Myocyte (in vitro differentiated cells): Measurements from ENCODE around the gene DDX17. TPM values are rescaled to one million over a fixed set of nuclear protein-coding genes. Genes with fewer than 3 reads are reported as not detected.

Experiments
- DNase-seq: peaks from one replicate; pipeline ENCODE4 v3.0.0-alpha.2; 2012; ENCODE audit warnings: low read depth
- total RNA-seq: library from RNA; depleted of rRNA; stranded (reverse); fragments of >200 nt; gene quantifications from 2 replicates; pipeline ENCODE4 v1.2.3, GENCODE V29; 2014

DDX17 gene
- total RNA-seq, 1 donor from 2014 or later, result 559 TPM

DNA sequence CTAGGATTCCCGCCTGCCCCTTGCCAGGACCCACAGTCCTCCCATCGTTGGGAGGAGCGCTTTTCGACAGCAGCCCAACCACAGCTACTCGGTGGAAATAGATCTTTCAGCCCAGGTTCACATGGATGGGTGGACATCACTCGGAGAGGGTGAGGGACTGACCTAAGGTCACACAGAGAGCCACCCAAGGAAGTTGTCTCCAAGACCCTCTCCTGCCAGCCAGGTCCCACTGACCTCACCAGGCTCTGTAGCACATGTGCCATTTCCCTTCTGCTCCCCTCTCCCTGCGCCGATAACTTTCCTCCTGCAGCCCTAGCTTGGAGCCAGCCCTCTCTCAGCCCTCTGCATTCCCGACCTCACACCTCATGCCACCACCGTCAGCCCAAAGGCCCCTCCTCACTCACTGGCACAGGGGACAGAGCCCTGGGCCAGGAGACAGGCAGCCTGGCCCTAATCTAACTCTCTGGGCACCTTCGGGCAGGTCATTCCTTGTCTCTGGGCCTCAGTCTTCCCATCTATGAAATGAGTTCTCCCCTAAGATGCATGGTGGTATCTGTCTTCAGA, 55.8 kb downstream of the DDX17 start:
- DNase-seq, result no peak

DNA sequence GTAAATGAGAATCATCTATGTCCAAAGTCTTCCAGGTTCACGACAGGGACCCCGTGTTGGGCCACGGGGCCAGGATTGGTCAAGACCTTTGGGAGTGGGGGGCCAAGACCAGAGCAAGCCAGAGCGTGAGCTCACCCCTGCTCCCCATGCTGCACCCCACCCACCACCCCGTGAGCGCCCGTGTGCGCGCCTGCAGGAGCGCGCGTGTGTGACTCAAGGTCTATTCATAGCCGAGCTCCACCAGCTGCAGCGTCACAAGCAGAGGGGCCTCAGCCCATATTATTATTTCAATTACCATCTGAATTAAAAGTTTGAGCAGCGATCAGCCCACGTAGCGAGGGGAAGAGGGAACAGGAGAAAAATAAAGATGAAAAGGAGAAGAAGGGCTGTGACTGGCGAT, 56.3 kb downstream of the DDX17 start:
- no peak for DNase-seq

DNA sequence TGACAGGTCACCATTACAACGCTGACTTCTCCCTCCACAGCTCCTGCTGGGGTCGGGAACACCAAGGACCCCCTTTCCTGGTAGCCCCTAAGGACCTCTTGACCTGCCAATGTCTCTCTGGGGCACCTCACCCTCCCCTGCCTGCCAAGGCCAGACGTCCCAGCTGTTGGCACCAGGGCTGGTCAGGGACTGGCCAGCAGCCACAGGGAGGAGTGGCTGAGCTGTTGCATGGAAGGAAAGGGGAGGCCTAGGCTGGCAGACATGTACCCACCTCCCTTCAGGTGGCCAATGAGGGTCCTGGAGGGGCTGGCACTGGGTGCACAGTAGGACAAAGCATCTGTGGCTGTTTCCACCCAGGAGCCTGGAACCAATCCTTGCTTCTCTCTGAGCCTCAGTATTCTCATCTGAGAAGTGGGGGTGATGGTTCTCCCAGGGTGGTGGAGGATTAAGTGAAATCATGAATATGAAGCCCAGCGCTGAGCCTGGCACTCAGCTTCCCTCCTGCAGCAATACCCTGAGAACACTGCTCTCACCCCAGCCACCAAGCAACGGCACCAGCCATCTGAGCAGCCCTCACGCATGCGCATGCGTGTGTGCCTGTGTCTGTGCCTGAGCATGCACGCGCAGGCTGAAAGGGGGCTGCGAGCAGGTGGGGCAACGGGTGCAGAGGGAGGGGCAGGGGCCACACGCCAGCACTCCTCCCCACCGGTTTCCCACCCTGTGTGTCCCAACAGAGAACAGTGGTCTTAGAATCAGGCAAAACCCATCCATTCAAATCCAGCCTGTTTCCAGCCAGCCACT, 57.0 kb downstream of the DDX17 start:
- peak; percentile 55 for DNase-seq

DNA sequence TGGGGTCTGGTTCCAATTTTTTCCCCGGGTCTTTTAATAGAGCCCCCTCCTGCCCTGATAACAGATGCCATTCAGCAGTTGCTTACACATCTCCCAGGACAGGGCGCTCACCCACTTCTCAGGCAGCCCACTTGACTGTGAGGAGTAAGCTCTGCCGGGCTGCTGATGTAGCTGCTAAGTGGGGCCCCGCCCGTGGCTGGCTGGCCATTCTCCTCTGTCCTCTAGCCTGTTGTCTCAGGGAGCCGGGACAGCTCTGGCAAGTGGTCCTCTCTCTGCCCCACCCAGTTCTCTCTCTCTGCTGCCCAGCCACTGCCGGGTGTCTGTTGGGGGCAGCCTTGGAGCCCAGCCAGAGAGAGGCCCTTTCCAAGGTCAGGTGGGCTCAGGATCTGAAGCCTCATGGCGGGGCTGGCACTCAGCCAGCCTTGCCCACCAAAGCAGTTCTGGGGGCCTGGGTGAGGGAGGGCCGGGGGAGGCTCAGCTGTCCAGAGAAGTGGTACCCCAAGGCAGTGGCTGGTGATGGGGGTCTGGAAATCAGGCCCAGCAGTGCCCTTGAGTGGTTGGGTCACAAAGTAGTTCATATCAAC, 60.0 kb downstream of the DDX17 start:
- DNase-seq, result no peak

DNA sequence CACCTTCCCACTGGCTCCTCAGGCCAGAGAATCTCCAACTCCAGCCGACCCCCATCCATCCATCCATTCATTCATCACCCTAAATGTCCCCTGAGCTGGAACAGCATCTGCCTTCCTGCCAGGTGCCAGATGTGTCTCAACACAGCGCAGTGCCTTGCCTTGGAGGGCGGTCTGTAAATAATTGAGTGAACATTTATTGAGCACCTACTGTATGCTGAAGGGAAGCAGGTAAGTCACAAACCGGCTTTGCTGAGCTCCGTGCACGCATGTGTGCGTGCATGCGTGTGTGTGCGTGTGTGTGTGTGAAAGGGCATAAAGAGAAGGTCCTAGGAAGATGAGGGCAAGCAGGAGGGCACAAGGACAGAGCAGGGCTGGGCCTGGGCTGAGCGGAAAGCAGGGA, 61.3 kb downstream of the DDX17 start:
- DNase-seq, result no peak

DNA sequence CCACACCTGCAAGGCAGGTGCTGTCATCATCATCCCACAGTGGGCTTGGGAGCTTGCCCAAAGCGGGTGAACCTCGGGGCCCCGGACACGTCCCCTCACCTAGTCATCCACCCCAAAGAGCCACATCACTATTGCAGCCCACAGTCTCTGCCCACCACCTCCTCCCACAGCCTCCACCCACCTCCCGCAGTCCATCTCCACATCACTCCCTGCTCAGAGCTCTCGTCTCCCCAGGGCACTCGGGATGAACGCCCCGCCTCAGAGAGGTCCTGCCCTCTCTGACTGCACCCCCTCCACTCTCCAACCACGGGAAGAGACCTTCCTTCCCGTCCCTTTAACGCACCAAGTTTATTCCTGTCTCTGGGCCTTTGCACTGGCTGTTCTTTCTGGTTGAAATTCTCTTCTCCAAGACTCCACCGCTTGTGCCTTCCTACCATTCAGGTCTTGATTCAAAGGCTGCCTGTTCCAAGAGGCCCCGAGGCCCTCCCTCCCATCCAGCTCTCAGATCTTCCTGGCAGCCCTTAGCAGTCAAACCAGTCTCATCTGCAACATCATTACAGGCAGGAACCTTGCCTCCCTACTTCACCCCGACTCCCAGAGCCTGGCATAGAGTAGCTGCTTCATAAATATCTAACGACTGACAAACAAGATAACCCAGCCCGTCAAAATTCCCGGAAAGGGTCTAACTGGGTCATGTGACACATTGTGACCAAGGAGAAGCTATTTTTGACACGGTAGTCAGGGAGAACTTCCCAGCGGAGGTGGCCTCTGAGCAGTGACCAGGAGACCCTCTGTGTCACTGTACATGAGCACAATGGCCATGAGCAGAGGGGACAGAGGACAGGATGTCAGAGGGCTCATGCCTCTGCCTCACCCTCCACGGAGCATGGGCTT, 62.2 kb downstream of the DDX17 start:
- no peak for DNase-seq

DNA sequence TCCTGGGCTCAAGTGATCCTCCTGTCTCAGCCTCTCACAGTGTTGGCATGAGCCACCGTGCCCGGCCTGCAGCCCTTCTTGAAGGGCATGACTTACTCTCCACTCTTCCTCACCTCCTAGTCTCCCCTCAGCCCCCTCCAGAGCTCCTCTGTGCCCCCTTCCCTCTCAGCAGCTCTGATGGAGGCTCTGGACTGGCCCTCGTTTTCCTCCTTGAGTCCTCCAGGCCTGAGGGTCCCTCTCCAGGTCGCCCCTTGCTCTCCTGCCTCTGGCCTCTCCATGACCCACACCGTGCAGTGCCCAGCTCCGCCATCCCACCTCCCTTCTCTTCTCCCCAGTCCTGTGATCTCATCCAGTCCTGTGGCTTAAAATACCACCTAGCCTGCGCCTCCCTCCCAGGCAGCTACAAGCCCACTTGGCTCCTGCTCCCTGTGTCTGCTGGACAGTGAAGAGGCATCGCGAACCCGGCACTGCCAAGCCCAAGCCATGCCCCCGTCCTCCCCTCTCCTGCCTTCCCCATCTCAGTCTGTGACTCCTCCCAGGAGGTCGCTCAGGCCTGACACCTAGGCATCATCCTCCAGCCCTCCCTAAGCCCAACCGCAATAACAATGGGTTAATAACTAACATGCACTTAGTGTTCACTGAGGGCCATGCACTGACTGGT, 63.0 kb downstream of the DDX17 start:
- no peak for DNase-seq

DNA sequence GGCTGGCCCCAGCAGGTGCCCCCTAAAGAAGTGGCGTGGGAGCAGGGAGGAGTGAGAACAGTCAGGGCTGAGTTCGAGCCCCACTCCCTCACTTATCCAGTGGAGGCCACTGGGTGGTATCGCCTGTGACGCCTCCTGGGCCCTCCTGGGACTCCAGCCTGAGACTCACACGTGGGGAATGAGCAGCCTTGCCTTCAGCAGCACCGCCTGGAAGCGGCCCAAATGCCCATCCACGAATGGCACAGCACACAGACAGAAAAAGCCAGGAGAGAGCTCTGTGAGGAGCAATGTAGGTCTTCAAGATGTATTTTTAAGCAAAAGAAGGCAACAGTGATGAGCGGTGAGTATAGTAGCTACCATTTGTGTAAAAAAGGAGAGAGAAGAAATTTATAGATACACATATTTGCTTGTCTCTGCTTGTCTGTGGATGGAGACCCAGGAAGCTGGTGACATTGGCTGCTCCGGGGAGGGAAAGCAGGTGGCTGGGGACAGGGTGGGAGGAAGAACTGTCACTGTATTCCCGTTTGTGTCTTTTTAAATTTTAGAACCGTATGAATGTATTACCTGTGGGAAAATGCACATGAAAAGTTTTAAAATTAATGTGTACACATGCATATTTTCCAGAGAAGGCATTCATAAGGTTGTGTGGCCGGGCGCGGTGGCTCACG, 64.4 kb downstream of the DDX17 start:
- no peak for DNase-seq

DNA sequence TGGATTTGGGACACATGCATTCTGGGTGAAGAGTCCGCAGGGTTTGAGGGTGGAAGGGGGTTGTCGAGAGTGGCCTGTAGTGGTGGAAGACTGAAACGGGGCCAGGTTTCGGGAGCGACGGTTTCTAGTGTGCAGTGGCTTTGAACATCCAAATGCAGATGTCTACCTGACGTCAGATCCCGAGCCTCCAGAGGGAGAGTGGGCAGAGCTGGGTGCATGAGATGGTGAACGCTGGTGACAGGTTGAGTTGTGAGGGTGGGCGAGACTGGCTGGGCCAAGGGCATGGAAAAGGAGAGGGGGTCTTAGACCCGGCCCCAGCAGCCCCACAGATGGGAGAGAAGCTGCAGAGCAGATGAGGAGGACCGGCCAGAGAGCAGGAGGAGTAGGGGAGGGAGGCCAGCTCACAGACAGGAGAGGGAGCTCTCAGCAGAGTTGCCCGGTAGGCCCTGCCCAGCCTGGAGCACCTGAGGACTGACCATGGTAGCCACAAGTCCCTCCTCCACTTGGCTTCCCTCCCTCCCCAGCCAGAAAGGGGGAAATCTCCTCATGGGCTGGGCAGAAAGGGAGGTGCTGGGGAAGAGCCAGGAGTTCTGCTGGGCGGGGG, 65.3 kb downstream of the DDX17 start:
- DNase-seq, result no peak

DNA sequence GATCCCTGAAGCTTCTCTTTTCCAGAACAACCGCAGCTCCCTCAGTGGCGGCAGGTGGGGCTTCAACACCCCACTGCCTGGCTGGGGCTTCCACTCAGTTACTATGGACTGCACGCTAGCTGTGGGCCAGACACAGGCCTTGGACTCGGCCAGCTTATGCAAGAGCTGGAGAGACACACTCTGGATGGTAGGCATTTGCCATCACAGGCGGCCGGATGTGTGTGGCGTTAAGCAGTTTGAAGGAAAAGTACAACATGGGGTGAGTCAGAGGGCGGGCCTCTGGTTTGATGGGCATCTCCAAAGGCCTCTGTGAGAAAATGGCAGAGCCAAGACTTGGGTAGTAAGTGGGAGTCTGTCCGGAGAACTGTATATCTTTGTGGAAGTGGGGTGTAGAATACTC, 68.7 kb downstream of the DDX17 start:
- no peak for DNase-seq

DNA sequence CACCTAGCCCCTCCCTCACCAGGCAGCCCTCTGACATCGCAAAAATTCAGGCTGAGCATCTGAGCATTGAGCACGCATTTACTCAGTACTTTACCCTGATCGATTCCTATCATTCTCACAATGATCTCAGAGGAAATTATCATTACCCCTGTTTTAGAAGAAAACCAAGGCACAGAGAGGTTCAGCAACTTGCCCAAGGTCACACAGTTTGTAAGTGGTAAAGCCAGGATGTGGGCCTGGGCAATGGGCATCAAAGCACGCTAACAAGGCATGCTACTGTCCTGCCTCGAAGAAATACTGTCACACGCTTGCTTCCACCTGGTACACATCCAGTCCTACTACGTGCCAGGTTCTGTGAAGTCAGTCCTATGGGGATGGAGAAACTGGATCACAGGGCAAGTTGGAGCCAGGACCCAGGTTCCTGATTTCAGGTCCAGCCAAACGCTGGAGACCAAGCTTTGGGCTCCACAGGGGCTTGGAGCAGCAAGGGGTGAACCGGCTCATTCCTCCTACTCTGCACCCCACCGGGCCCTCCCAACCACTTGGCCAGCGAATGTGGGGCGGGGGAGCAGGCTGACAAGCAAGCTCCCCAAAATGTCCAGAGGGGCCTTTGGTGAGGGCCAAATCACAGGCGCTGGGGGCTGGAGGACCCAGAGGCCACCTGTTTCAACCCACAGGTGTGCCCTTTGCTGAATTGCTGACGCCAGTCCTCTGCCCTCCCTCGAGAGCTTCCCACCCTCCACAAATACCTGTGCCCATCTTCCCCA, 69.3 kb downstream of the DDX17 start:
- DNase-seq, result no peak

DNA sequence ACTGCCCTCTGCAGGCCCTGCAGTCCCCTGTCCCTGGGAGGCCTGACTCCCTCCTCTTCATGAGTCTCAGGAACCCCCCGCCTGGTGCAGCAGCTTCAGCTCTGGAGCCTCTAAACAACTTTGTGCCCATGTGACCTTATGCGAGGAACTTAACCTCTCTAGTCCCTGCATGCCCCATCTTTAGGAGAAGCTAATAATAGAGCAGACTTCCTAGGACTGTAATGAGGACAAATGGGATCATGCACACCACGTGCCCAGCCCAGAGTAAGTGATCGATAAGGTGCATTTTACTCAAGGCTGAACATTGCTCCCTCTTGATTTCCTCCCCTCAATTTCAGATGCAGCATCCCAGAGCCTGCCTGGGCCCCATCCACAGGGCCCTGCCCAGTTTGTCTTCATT, 70.1 kb downstream of the DDX17 start:
- no peak for DNase-seq

DNA sequence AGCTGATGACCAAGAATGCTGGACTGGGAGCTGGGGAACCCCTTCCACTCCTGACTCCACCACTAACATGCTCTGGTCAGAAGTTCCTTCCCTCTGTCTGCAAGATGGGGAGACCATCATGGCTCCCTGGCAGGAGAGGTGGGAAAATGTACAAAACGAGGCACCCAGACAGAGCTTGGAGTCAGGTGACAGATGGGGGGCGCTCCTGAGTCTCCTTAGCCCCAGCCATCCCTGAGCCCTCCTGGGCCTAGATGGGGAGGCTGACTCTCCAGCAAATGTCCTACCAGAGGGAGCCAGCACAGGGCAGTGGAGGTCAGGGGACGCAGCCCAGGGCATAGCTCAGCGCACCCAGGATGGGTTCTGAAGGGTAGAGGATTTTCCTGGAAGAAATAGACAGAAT, 71.1 kb downstream of the DDX17 start:
- DNase-seq, result no peak

DNA sequence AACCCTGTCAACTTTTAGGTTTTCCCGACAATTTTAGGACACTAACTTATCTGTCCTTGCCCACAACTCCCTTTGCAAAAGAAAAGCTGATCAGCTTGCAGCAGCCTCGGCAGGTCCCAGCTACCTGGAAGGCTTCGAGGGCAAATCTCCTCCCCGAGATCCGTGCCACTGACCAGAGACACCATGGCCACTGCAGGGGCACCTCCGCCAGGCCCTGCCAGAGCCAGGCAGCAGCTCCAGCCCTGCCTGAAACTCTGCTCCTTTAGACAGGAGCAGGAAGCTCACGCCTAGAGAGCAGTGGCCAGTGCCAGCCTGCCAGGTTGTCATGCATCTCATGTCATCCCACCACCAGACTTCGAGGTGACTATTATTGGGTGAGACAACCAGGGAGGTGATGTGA, 72.2 kb downstream of the DDX17 start:
- DNase-seq, result no peak

Other genes starting within 250 kb of the DDX17 start
- 53.4 and 78.0 TPM in 2 replicates for gene TMEM184B, start 233.3 kb downstream of the DDX17 start, total RNA-seq
- gene CSNK1E, start 188.9 kb downstream of the DDX17 start, total RNA-seq, result 98.5 and 111 TPM in 2 replicates
- gene KCNJ4, start 51.1 kb downstream of the DDX17 start, total RNA-seq, result 0.05 TPM in 1 of 2 replicates, not detected in the other
- 23.4 and 28.9 TPM in 2 replicates for gene KDELR3, start 38.2 kb downstream of the DDX17 start, total RNA-seq
- 0.52 and 1.2 TPM in 2 replicates for gene DMC1, start 63.9 kb upstream of the DDX17 start, total RNA-seq
- gene FAM227A, start 150.1 kb upstream of the DDX17 start, total RNA-seq, result 1.6 and 5.6 TPM in 2 replicates
- 15.5 and 20.3 TPM in 2 replicates for gene CBY1, start 150.3 kb upstream of the DDX17 start, total RNA-seq
- 54.7 and 56.4 TPM in 2 replicates for gene TOMM22, start 175.6 kb upstream of the DDX17 start, total RNA-seq
- gene JOSD1, start 194.6 kb upstream of the DDX17 start, total RNA-seq, result 59.2 and 59.4 TPM in 2 replicates
- gene GTPBP1, start 199.6 kb upstream of the DDX17 start, total RNA-seq, result 31.4 and 36.9 TPM in 2 replicates
- 181 and 248 TPM in 2 replicates for gene SUN2, start 249.7 kb upstream of the DDX17 start, total RNA-seq